HCT116 (cell line): Measurements from ENCODE around the gene MAP4K2. TPM values are rescaled to one million over a fixed set of nuclear protein-coding genes. Genes with fewer than 3 reads are reported as not detected.

Experiments used
- ATAC-seq: fragments of 200-7000 bp; cut with Tn5 transposase; 2 replicates; pipeline ENCODE4 v1.9.1; 2020; ENCODE audit warnings: mild to moderate bottlenecking, moderate library complexity
- BruUV-seq: library from RNA; stranded (reverse); fragments of 400-500 nt; replicated peaks from 2 replicates; lab custom pipeline; 2021; lab: Mats Ljungman, UMichigan
- CTCF ChIA-PET: fragments of 300-600 bp; sonication (Branson Sonifier 250); formaldehyde crosslinking; loops from one replicate; lab custom pipeline; 2021; ENCODE audit warnings: antibody characterized with exemption; lab: Charles Lee
- POLR2A ChIA-PET: fragments of 300-600, 350-600 bp; sonication (Branson Sonifier 250); formaldehyde crosslinking; loops from one replicate; lab custom pipeline; 2021; ENCODE audit warnings: antibody characterized with exemption; lab: Charles Lee
- RAD21 ChIA-PET, 2 experiments: fragments of 300-600 bp; sonication (Branson Sonifier 250); formaldehyde crosslinking; loops; one replicate each; lab custom pipeline; 2023; ENCODE audit warnings: low total read pairs in 2 of 2; ENCODE audit not compliant: uncharacterized antibody in 2 of 2, unreplicated experiment in 2 of 2, low non-redundant PET in 1 of 2; lab: Charles Lee
- DNase-seq: peaks from one replicate; pipeline ENCODE4 v3.0.0-alpha.2; 2010; ENCODE audit warnings: low read depth, low spot score
- H2AFZ ChIP-seq: fragments of 200-600 bp; shearing (Covaris generic), sonication (generic); 2 replicates; pipeline ENCODE4 v1.6.1; 2017; ENCODE audit warnings: low read depth, mixed run types, mixed read lengths, antibody characterized with exemption, low read length; ENCODE audit not compliant: poor library complexity, severe bottlenecking
- H3K27ac ChIP-seq: 2 replicates; pipeline ENCODE4 v1.5.1; 2012; ENCODE audit warnings: low read depth, low read length
- H3K27me3 ChIP-seq: fragments of 200-600 bp; sonication (generic); 2 replicates; pipeline ENCODE4 v1.6.1; 2016; ENCODE audit warnings: mixed run types, low read length, mixed read lengths; ENCODE audit not compliant: insufficient read depth
- H3K36me3 ChIP-seq, 2 experiments: fragments of 200-500 bp in 1 of 2; fragments of 200-600 bp in 1 of 2; sonication (Bioruptor generic) in 1 of 2; sonication (generic) in 1 of 2; 2 replicates each; pipeline versions ENCODE4 v1.5.1 to v1.6.1; 2014 to 2016; ENCODE audit warnings: low read length in 2 of 2, inconsistent platforms in 1 of 2, mixed read lengths in 1 of 2, mixed run types in 1 of 2; ENCODE audit not compliant: insufficient read depth in 2 of 2, control insufficient read depth in 1 of 2
- H3K4me1 ChIP-seq, 2 experiments: fragments of 200-600 bp in 1 of 2; sonication (generic) in 1 of 2; 2 replicates each; pipeline versions ENCODE4 v1.5.1 to v1.6.1; 2012 to 2017; ENCODE audit warnings: low read length in 2 of 2, inconsistent platforms in 1 of 2, mild to moderate bottlenecking in 1 of 2, mixed read lengths in 1 of 2, mixed run types in 1 of 2, moderate library complexity in 1 of 2; ENCODE audit not compliant: insufficient read depth in 2 of 2, control insufficient read depth in 1 of 2
- H3K4me2 ChIP-seq: fragments of 200-600 bp; sonication (generic); 2 replicates; pipeline ENCODE4 v1.6.1; 2017; ENCODE audit warnings: mixed run types, low read length, mixed read lengths
- H3K4me3 ChIP-seq, 2 experiments: fragments of 200-600 bp in 1 of 2; sonication (generic) in 1 of 2; replicated peaks in 1 of 2; 2 replicates each; pipeline ENCODE4 v1.5.1; 2011 to 2016; ENCODE audit warnings: low read length in 2 of 2, control low read depth in 1 of 2, low read depth in 1 of 2, mild to moderate bottlenecking in 1 of 2, mixed read lengths in 1 of 2, mixed run types in 1 of 2
- H3K79me2 ChIP-seq: fragments of 200-600 bp; sonication (generic); 2 replicates; pipeline ENCODE4 v1.6.1; 2017; ENCODE audit warnings: mild to moderate bottlenecking, mixed run types, low read length, moderate library complexity, mixed read lengths; ENCODE audit not compliant: insufficient read depth
- H3K9ac ChIP-seq: fragments of 200-600 bp; sonication (generic); 2 replicates; pipeline ENCODE4 v1.6.1; 2016; ENCODE audit warnings: low read length, mixed read lengths
- H3K9me2 ChIP-seq: fragments of 200-600 bp; sonication (generic), shearing (Covaris generic); 2 replicates; pipeline ENCODE4 v1.6.1; 2017; ENCODE audit warnings: mixed run types, mild to moderate bottlenecking, moderate library complexity; ENCODE audit not compliant: insufficient read depth
- H3K9me3 ChIP-seq, 2 experiments: fragments of 200-500 bp in 1 of 2; fragments of 200-600 bp in 1 of 2; sonication (Bioruptor generic) in 1 of 2; sonication (generic) in 1 of 2; 2 replicates each; pipeline ENCODE4 v1.6.1; 2014 to 2017; ENCODE audit warnings: low read length in 2 of 2, mixed read lengths in 2 of 2, inconsistent platforms in 1 of 2, low read depth in 1 of 2, mild to moderate bottlenecking in 1 of 2, mixed run types in 1 of 2, moderate library complexity in 1 of 2; ENCODE audit not compliant: control insufficient read depth in 1 of 2, insufficient read depth in 1 of 2
- H4K20me1 ChIP-seq: fragments of 200-600 bp; sonication (generic), shearing (Covaris generic); 2 replicates; pipeline ENCODE4 v1.6.1; 2017; ENCODE audit warnings: mixed run types, mild to moderate bottlenecking, moderate library complexity; ENCODE audit not compliant: insufficient read depth
- CBX3 ChIP-seq: IDR thresholded peaks from 2 replicates; pipeline ENCODE4 v1.6.1; 2012; ENCODE audit warnings: low read depth
- SIN3A ChIP-seq: IDR thresholded peaks from 2 replicates; pipeline ENCODE4 v1.6.1; 2012; ENCODE audit warnings: low read depth
- YY1 ChIP-seq: IDR thresholded peaks from 2 replicates; pipeline ENCODE4 v1.6.1; 2011; ENCODE audit warnings: low read length, low read depth, moderate library complexity, mild to moderate bottlenecking; ENCODE audit not compliant: insufficient replicate concordance; ENCODE audit errors: extremely low read depth
- intact Hi-C: fragments of 100-400 bp; cut with micrococcal nuclease; formaldehyde crosslinking; loops from 2 replicates; pipeline ENCODE4 v1.10.0; 2022
- total RNA-seq: library from RNA; stranded (reverse); gene quantifications from one replicate; pipeline ENCODE4 v1.2.1, GENCODE V29; 2021; ENCODE audit not compliant: unreplicated experiment
- TF ChIP-seq, protein P1 (sequence below): IDR thresholded peaks from 2 replicates; pipeline ENCODE4 v1.6.1; 2012
- TF ChIP-seq, protein P2 (sequence below), 3 experiments: fragments of 200-600 bp in 1 of 3; sonication (generic) in 1 of 3; IDR thresholded peaks in 2 of 3; conservative IDR thresholded peaks in 1 of 3; 2 replicates each; pipeline ENCODE4 v1.5.1; 2012 to 2017; ENCODE audit warnings: low read depth in 2 of 3, low read length in 2 of 3, antibody characterized with exemption in 1 of 3, borderline replicate concordance in 1 of 3, control low read depth in 1 of 3, mild to moderate bottlenecking in 1 of 3, mixed read lengths in 1 of 3, mixed run types in 1 of 3, moderate library complexity in 1 of 3; ENCODE audit not compliant: insufficient read depth in 1 of 3
- TF ChIP-seq, protein P3 (sequence below): IDR thresholded peaks from 2 replicates; pipeline ENCODE4 v1.6.1; 2011; ENCODE audit warnings: mild to moderate bottlenecking, low read length, moderate library complexity; ENCODE audit not compliant: insufficient replicate concordance; ENCODE audit errors: extremely low read depth

The MAP4K2 gene
- total RNA-seq, 1 experiment from 2014 or later: 44.2 TPM

DNA sequence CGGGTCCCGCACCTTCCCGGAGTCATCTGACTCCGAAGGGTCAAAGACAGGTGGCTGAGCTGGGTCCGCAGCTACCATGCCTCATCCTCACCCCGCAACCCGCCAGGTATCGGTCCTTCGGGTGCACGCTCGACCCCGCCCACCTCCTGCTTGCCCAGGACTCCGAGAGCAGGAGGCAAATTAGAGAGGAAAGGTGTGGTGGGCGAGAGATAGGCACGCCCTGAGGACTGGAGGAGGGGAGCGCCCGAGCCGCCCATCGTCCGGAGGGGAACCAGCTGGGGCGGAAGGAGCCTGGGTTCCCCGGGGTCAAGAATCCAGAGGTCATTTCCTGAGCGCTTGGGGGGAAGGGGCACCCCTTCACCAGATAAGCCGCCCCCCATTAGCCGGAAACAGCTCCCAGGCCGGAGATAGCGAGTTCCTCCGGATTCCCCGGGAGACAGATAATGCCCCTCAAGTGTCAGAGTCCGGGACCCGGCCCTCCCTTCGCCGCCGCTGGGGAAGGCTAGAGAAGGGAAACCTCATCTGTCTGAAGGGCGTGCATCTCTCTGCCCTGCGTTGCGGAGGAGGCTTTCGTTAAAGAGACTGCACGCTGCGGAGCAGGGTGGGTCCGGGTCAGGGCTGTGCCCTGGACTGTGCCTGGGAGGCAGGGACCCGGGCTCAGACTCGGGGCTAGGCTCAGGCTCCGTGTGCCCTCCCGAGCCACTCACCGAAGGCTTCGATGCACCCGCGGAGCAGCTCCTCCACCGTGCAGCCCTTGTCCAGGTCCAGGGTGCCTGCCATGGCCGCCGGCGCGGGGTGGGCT is 60.7 kb downstream of the MAP4K2 start:
- ChIA-PET RAD21 (interaction anchor here in 1 of 2 experiments (0.6 kb wide), 1 partner anchor 20 kb away, joined by 3 read pairs; no protein-coding TSS in a partner anchor), POLR2A (no interaction called here), CTCF (interaction anchor here (0.8 to 1.5 kb wide), 4 partner anchors 9 to 62 kb away, joined by 3 to 4 read pairs (median 4); no protein-coding TSS in a partner anchor)
- intact Hi-C loops: loop anchor here (5.0 kb wide), 1 partner anchor 190 kb away; no protein-coding TSS in a partner anchor
- Histone ChIP-seq H3K4me3 (peak overlapping the region; percentile 63 to 83), H3K9ac (peak overlapping the region; percentile 70), H3K27ac (no peak overlapping the region; the same call in 1 of the 2 replicates), H3K79me2 (no peaks in the 10 kb centered on the region), H3K9me2 (no peaks in the 10 kb centered on the region), H3K36me3 (no peaks in the 10 kb centered on the region), H3K4me1 (peaks cover 8 to 28% of the 10 kb centered on the region in 2 experiments), H3K27me3 (no peaks in the 10 kb centered on the region), H3K9me3 (no peaks in the 10 kb centered on the region), H3K4me2 (peak overlapping the region; percentile 99), H2AFZ (peak overlapping the region; percentile 97), H4K20me1 (no peaks in the 10 kb centered on the region)
- TF ChIP-seq YY1 (no peak), CBX3 (no peak), SIN3A (no peak)
- TF ChIP-seq, protein P1, sequence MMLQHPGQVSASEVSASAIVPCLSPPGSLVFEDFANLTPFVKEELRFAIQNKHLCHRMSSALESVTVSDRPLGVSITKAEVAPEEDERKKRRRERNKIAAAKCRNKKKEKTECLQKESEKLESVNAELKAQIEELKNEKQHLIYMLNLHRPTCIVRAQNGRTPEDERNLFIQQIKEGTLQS: no peak
- TF ChIP-seq, protein P2, sequence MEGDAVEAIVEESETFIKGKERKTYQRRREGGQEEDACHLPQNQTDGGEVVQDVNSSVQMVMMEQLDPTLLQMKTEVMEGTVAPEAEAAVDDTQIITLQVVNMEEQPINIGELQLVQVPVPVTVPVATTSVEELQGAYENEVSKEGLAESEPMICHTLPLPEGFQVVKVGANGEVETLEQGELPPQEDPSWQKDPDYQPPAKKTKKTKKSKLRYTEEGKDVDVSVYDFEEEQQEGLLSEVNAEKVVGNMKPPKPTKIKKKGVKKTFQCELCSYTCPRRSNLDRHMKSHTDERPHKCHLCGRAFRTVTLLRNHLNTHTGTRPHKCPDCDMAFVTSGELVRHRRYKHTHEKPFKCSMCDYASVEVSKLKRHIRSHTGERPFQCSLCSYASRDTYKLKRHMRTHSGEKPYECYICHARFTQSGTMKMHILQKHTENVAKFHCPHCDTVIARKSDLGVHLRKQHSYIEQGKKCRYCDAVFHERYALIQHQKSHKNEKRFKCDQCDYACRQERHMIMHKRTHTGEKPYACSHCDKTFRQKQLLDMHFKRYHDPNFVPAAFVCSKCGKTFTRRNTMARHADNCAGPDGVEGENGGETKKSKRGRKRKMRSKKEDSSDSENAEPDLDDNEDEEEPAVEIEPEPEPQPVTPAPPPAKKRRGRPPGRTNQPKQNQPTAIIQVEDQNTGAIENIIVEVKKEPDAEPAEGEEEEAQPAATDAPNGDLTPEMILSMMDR (IDR thresholded peaks at IDR 0.05 in 2 of 3, conservative IDR thresholded peaks at IDR 0.05 in 1 of 3; ENCODE audit: borderline replicate concordance in 1 of 3, insufficient read depth in 1 of 3, low read depth in 2 of 3, low read length in 2 of 3): no peak
- TF ChIP-seq, protein P3, sequence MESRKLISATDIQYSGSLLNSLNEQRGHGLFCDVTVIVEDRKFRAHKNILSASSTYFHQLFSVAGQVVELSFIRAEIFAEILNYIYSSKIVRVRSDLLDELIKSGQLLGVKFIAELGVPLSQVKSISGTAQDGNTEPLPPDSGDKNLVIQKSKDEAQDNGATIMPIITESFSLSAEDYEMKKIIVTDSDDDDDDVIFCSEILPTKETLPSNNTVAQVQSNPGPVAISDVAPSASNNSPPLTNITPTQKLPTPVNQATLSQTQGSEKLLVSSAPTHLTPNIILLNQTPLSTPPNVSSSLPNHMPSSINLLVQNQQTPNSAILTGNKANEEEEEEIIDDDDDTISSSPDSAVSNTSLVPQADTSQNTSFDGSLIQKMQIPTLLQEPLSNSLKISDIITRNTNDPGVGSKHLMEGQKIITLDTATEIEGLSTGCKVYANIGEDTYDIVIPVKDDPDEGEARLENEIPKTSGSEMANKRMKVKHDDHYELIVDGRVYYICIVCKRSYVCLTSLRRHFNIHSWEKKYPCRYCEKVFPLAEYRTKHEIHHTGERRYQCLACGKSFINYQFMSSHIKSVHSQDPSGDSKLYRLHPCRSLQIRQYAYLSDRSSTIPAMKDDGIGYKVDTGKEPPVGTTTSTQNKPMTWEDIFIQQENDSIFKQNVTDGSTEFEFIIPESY: no peak
- BruUV-seq: no TSS peak
- ATAC-seq (peak; percentile 51), DNase-seq (no peak)
